HG03159 (cell line): ENCODE measurements around the gene CARMIL1.
"Not testable (repeated sequence)": the region's sequence is repeated elsewhere in the genome, so short reads cannot be mapped to it uniquely, and the experiment has no call there.

Experiments used
- ATAC-seq: cut with Tn5 transposase; IDR thresholded peaks from one replicate; pipeline ENCODE4 v1.9.1; 2021; ENCODE audit warnings: mild to moderate bottlenecking, moderate library complexity; ENCODE audit not compliant: unreplicated experiment

The CARMIL1 gene

DNA sequence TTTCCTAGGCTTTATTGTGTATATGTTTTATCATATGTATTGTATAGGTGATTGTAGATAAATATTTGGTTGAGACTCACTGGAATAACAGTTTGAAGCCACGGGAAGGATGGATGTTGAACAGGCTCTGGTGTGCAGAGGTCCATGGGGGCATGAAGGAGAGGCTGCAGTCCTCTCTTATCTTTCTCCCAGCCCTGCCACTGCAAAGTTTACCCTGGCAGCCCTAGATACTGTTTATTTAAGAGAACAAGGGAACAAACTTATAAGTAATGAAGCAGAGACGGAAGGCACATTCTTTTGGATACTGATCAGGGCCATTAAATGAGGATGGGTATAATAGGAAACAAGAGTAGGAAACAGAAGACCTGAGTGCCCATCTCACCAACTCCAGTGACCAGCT, 269.3 kb downstream of the CARMIL1 start:
- no peak for ATAC-seq

DNA sequence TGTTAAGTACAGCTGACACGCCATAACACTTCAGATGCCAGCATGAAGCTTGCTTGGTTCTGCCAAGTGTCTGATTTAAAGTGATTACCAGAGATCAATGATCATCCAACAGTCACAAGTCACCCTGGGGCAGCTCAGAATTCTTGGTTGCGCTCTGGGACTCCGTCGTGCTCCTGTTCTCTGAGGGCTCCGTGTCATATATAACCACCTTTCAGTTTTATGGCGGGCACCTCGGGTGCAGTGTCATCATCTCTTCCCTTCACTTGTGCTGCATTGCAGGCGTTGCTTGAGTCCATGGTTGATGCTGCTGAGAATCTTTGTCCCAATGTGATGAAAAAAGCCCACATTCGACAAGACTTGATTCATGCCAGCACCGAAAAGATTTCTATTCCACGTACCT, 271.5 kb downstream of the CARMIL1 start:
- ATAC-seq, result no peak

DNA sequence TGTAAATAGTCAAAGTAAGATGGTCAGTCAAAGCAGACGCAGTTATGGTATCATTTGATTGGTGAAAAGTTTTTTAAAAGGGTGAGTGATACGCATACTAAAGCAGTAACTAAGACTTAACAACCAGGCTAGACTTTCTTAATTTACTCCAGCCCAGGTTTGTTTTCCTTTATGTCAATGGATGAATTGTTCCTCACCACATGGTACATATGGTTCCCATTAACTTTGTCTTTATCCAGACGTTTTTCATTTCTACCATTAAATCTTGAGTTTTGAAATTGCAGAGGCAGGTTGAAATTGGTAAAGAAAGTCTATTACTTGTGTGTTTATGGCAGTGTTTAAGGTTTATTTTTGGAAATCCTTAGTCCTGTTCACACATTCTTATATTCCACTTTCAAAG, 274.3 kb downstream of the CARMIL1 start:
- no peak for ATAC-seq

DNA sequence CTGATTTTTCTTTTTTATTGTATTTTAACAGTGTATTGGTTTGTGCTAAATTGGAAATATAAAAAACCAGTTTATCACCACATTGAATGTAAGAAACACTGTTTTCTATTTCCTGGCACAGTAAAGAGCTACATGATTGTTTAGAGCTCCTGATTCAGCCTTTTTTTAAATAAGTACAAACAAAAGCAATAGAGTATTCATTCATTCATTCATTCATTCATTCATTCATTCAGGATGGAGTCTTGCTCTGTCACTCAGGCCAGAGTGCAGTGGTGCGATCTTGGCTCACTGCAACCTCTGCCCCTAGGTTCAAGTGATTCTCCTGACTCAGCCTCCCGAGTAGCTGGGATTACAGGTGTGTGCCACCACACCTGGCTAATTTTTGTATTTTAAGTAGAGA, 276.0 kb downstream of the CARMIL1 start:
- no peak for ATAC-seq

DNA sequence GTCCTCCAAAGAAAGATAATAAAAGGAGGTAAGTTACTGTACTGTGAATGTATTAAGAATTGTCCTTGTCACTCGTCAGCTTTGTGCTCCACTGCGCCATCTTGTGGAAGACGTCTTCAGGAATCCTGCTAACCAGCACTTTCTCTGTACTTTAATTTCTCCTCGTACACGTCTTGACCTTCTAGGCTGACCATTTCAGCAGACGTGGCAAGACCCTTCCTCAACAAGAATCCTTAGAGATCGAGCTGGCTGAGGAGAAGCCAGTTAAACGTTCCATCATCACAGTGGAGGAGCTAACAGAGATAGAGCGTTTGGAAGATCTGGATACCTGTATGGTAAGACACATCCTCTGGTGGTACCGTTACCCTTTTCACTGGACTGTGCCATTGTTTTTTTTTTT, 277.3 kb downstream of the CARMIL1 start:
- ATAC-seq, result no peak

DNA sequence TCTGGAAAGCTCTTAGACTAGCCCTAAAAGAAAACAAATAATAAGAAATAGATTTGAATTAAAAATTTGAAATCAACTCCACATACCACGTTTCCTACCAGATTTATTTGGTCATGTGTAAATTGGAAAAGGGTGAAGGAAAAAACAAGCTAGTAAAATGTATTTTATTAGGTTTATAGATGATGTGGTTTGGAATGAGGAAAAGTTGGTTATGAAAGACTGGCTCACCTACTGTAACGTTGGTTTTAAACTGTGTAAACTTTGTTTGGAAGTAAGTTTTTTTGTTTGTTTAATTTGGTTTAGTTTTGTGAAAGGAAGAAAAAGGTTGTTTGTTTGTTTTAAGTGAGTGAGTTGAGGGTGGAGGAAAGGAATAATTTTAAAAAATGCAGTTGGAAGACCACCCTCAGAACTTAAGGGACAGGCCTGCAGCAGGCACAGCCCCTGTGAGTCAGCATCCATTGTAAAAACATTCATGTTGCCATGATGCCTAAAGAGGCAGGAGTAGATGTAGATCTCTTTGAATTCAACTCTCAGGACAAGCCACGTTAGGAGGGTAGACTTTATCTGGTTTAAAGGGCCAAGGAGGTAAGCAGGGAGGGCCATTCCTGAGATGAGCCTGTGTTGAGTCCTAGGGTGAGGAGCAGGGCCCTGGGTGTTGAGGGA, 279.1 kb downstream of the CARMIL1 start:
- ATAC-seq, result no peak

DNA sequence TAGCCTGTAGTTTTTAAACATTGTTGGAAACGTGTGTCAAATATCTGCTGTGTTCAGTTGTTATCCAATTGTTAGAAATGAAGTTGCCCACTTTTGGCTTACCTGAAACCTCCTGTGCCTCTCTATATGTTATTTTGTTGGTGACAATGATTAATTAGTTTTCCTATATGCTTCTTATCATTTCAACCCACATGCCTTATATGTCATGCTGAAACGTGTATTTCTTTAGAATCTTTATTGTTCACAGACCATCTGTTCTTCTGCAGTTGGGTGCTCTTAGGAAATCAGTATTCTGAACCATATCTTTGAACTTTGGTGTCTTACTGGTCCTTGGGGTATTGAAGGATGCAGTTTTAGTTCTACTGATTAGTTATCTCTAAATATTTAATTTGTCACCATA, 281.7 kb downstream of the CARMIL1 start:
- no peak for ATAC-seq

DNA sequence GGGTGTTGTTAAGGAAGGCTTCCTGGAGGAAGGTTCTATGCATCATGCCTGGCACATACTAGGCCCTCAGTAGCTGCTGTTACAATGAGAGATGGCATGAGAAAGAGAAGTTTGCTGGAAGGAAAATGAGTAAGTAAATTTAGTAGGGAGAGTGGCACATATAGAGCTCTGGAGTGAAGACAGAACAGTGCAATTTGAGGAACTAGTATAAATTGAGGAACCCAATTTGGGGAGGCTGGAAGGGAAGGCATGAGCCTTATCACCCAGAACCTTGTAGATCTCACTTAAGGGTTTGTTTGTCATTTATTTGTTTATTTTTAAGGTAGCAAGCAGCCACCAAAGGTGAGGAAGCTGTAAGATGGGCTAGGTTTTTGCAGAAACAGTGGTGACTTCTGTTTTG, 285.8 kb downstream of the CARMIL1 start:
- no peak for ATAC-seq

DNA sequence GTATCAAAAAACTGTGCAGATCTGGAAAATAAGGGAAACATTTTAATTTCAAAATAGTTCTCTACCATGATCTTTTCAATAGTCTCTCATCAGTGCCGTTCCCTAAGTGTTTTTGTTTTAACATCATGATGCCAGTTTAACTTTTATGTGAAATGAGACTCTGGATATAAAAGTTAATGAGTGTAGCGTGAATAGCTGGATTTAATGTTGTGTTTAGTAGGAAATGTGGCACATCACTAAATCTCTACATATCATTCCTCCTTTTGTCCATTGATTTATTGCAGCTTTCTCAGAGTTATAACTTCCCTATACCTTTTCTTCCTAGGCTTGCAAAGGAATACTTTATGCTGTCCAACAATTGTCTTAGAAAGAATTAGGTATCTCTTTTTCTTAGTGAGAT, 291.4 kb downstream of the CARMIL1 start:
- ATAC-seq, result no peak

DNA sequence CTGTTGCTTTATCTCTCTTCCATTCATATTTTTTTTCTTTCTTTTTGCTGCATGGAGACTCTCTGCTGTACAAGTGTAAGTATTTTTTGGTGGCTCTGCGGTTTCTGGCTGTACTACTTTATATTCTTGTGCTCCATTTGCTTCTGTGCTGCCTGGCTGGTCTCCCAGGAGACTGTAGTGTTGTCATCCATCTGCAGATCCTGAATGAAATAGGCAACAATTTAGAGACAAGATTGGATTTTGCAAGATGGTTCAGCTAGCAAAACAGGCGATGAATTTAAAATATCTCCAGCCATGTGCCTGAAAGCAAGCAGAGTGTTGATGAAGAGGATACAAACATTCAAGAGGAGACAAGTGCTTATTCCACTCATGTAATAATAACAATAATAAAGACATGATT, 297.7 kb downstream of the CARMIL1 start:
- no peak for ATAC-seq

DNA sequence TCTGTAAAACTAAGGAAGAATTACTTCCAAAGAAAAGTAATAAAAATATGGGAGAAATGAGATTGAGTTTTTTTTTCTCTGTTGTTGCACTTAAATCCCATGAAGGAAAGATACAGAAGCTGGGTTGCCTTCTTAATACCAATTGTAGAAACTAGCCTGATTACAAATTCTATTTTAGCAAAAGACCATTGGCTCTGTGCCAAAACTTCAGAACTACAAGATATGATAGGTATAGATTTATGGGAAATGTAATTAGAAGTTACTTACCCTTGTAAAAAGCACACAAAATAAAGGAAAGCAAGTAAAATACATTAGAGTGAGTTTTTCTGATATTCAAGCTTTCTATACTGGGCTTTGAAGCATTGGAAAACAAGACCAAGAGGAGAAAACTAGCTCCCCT, 299.4 kb downstream of the CARMIL1 start:
- no peak for ATAC-seq

DNA sequence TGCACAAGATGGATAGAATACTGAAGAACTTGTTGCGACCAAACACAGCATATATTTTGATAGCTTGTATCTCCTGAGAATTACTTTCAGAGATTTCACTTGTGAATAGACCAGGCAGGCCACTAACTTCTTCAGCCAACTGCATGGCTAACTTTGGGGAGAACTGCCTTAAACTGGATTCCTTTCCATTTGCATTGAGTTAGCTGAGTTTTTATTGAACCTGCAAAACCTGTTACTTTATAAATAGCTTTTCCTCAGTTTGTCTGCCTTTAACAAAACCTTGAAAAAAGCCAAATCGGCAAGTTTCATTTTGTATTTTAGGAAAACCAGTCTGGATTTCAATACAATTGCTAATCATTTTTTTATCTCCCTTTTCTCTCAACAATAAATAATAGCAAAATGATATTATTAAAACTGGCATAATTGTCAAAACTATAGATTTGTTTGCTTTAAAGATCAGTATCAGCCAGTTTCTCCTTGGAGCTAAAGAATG, 300.3 kb downstream of the CARMIL1 start:
- no peak for ATAC-seq

DNA sequence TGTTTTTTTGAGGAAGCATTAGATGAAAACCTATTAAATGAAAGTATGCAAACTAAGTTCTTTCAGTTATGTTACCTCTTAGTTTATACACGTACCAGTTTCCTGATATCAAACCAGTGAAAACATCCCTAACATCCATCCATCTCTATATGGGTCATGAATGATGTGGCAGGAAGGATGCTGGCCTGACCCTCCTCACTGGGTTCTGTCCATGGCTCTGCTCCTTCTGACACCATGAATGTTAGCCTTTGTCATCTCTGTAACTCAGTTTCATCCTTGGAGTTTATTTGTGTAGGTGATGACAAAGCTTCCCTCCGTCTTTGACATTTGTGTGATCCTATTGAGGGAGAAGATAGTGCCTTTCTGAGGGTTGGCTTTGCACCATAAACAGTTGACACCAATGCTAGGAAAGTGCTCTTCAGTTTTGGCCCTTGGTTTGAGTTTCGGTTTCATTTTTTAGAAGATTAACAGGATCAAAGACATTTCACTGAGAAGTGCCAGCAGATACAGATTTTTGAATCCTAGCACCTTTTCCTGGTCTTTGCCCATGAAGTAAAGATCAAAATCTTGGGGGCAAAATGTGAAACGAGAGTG, 300.8 kb downstream of the CARMIL1 start:
- no peak for ATAC-seq

DNA sequence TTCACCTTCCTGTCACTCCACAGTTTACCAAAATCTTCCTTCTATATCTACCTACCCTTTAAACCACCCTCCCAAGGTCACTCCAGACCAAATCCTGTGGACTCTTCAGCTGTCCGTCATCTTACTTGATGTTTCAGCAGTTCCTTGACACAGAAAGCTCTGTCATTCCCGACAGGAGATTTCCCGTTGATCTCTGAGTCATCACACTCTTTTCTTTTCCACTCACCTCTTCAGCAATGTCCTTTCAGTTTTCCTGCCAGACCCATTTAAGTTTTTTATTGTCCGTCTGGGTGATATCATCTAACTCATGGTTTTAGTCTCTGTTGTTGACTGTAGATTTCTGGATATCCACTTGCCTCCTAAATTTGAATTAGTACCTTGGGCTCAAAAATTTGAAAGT, 302.9 kb downstream of the CARMIL1 start:
- ATAC-seq, result no peak

DNA sequence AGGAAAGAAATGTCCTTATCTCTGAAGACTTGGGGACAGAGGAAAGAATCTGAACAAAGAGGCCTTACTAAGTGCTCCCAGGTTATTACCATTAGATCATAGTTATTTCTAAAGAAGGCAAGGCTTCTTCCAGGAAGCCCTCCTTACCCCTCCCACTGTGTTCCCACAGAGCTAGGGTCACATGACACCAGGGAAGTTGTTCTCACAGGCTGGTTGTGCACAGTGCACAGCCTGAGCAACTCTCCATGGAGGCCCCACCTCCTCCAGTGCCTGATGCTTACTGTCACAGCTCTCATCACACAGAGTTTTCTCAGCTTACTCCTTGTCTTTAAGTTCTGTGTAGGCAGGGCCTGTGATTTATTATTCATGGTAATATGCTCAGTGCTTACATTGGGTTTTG, 303.9 kb downstream of the CARMIL1 start:
- ATAC-seq, result no peak

DNA sequence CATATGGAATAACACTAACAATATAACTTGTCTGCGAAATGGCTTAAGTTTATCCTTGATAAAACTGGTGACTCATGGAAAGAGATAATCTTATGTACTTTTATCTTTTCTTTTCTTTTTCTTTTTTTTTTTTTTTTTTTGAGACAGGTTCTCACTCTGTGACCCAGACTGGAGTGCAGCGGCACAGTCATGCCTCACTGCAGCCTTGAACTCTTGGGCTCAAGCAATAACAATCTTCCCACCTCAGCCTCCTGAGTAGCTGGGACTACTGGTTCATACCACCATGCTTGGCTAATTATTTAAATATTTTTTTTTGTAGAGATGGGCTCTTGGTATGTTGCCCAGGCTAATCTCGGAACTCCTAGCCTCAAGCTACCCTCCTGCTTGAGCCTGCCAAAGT, 304.7 kb downstream of the CARMIL1 start:
- no peak for ATAC-seq

DNA sequence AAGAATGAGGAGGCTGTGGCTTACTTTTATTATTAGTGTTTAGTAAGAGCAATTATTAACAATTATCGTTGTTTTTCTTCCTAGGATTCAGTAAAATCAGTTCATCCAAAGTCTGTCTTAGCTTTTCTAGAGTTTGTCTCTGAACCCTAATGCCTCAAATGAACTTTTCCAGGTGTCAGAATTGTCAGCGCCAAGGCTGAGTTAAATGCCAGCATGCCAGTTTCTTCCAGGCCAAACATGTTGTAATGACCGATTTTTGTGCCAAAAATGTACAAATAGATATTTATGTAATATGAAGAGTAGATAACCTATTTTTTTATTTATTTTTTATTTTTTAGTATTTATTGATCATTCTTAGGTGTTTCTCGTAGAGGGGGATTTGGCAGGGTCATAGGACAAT, 306.1 kb downstream of the CARMIL1 start:
- ATAC-seq, result no peak

DNA sequence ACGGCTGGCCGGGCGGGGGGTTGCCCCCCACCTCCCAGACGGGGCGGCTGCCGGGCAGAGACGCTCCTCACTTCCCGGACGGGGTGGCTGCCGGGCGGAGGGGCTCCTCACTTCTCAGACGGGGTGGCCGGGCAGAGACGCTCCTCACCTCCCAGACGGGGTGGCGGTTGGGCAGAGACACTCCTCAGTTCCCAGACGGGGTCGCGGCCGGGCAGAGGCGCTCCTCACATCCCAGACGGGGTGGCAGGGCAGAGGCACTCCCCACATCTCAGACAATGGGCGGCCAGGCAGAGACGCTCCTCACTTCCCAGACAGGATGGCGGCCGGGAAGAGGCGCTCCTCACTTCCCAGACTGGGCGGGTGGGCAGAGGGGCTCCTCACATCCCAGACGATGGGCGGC, 306.9 kb downstream of the CARMIL1 start:
- not testable (repeated sequence) for ATAC-seq

DNA sequence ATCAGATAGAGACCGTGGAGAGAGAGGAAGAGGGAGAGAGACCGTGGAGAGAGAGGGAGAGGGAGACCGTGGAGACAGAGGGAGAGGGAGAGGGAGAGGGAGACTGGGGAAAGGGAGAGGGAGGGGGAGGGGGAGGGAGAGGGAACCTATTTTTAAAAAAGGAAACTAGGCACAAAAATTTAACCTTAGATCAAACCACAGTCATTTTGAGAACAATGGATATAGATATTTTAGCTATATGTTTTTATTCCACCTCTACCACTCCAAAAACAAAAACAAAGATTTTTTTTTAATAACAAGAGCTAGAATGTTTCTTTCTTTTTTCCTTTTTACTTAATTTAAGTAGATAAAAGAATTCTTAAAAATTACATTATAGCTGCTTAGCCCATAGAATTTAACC, 307.8 kb downstream of the CARMIL1 start:
- ATAC-seq, result no peak

DNA sequence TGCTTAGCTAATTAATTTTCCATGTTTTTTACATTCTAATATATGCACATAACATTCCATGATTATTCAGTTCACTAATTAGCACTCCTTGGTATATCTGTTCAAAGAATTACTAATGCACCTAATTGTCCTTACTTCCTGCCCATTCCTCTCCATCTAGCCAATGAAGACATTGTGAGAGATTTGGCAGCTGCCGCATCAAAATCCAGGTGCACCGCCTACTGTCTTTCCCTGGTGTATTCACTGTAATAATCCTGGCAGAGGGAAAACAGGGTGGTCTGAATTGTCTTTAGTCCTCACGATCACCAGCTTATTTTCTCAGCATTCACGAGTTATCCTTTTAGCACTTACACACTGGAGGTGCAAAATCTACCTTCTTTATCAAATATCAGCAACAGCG, 311.8 kb downstream of the CARMIL1 start:
- ATAC-seq, result no peak

DNA sequence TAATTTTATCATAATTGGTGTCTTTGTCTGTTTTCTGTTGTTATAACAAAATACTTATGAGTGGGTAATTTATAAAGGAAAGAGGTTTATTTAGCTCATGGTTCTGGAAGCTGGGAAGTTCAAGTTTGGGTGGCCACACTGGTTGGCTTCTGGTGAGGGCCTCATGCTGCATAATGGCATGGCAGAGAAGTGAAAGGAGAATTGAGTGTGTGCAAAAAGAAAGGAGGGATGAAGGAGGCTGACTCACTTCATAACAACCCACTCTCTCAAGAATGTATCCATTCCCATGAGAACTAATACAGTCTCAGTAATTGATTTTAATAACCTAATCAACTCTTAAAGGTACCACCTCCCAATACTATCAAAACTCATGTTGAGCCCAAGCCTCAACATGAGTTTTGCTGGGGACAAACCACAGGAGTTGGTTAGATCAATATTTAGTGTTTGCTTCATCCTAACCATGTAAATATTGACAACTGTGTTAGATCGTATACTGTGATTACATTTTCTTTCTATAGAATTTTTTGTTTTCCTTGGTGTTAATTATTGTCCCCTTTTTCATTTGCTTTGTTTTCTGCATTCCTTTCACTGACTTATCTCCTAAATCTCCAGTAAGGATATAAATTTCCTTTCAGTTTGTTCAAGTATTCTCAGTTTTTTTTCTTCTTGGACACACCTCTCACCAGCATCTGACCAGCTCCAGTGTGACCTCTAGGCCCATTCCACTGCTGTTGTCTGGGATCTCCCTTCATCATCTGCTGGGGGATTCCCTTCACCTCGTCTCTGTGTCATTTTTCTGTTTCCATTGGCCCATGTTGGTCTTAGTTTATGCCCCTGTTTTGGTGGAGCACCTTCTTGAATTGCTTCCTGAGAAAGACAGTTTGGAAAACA, 318.0 kb downstream of the CARMIL1 start:
- ATAC-seq, result no peak

DNA sequence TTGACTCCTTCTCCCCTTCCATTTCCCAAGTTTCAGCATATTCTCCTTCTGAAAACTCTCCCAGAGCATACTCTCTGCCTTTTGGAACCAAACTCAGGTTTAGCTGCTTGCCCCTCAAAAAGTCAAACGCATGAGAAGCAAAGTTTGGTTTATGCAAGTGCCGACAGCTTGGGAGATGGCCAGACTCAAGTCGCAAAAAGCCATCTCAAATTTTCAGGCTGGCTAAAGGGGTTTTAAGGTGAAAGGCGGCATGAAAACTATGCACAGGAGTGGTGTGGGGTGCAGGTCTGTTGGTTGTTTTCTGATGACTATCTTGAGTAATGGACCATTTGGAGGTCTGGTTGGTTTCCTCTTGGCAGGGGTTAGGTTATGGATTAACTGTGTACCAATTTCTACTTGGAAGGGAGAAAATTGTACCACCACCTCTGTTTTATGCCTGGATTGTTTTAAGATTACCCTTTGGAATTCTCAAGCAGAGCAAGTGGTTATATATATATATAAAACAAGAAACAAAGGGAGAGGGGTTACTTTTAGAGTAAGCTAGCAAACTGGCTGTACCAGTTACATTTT, 320.4 kb downstream of the CARMIL1 start:
- ATAC-seq, result no peak
